Kidney epithelial cell (primary cell): ENCODE data around the gene STAP1. TPM values are rescaled to one million over a fixed set of nuclear protein-coding genes. Genes with fewer than 3 reads are reported as not detected.

Source experiments
- DNase-seq: peaks from one replicate; pipeline ENCODE4 v3.0.0-alpha.2; 2010; ENCODE audit warnings: low read depth
- H3K27me3 ChIP-seq: 2 replicates; pipeline ENCODE4 v1.6.0; 2011; ENCODE audit warnings: low read length; ENCODE audit not compliant: control insufficient read depth, insufficient read depth
- H3K36me3 ChIP-seq: 2 replicates; pipeline ENCODE4 v1.5.1; 2011; ENCODE audit warnings: low read length; ENCODE audit not compliant: control insufficient read depth, insufficient read depth
- H3K4me3 ChIP-seq: 2 replicates; pipeline ENCODE4 v1.5.1; 2011; ENCODE audit warnings: low read depth, mild to moderate bottlenecking, control low read depth, low read length
- total RNA-seq: library from RNA; depleted of rRNA; stranded (reverse); fragments of >200 nt; gene quantifications from 2 replicates; pipeline ENCODE4 v1.2.3, GENCODE V29; 2015
- TF ChIP-seq, protein P1 (sequence below): IDR thresholded peaks from 2 replicates; pipeline ENCODE4 v1.5.1; 2011; ENCODE audit warnings: mild to moderate bottlenecking, moderate library complexity, low read length, control low read depth, inconsistent platforms; ENCODE audit not compliant: insufficient read depth, poor library complexity, severe bottlenecking

STAP1 gene
- total RNA-seq, 1 donor from 2014 or later, result not detected

DNA sequence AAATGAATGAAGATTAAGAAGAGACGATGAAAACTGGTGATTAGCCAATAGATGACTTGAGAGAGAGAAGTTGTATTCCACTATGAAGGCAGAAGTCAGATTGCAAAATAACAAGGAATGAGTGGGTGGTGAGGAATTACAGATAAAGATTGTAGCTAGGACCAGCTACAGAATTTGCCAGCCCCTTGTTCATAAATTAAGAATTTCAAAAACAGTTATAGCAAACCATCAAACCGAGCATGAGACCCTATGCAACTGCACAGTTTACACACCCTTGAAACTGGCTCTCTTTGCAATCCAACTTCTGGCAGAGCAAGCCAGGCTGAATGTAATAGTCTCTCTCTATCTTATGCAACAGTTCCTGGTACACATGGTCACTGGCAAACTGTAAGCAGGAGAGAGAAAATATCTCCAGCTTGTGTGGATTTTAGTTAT is 35.2 kb downstream of the STAP1 start:
- TF ChIP-seq, protein P1, sequence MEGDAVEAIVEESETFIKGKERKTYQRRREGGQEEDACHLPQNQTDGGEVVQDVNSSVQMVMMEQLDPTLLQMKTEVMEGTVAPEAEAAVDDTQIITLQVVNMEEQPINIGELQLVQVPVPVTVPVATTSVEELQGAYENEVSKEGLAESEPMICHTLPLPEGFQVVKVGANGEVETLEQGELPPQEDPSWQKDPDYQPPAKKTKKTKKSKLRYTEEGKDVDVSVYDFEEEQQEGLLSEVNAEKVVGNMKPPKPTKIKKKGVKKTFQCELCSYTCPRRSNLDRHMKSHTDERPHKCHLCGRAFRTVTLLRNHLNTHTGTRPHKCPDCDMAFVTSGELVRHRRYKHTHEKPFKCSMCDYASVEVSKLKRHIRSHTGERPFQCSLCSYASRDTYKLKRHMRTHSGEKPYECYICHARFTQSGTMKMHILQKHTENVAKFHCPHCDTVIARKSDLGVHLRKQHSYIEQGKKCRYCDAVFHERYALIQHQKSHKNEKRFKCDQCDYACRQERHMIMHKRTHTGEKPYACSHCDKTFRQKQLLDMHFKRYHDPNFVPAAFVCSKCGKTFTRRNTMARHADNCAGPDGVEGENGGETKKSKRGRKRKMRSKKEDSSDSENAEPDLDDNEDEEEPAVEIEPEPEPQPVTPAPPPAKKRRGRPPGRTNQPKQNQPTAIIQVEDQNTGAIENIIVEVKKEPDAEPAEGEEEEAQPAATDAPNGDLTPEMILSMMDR, result no peak
- no peaks in the 10 kb centered on the region for H3K27me3 ChIP-seq
- H3K36me3 ChIP-seq, result no peaks in the 10 kb centered on the region
- no peak overlapping the region for H3K4me3 ChIP-seq
- DNase-seq, result no peak

DNA sequence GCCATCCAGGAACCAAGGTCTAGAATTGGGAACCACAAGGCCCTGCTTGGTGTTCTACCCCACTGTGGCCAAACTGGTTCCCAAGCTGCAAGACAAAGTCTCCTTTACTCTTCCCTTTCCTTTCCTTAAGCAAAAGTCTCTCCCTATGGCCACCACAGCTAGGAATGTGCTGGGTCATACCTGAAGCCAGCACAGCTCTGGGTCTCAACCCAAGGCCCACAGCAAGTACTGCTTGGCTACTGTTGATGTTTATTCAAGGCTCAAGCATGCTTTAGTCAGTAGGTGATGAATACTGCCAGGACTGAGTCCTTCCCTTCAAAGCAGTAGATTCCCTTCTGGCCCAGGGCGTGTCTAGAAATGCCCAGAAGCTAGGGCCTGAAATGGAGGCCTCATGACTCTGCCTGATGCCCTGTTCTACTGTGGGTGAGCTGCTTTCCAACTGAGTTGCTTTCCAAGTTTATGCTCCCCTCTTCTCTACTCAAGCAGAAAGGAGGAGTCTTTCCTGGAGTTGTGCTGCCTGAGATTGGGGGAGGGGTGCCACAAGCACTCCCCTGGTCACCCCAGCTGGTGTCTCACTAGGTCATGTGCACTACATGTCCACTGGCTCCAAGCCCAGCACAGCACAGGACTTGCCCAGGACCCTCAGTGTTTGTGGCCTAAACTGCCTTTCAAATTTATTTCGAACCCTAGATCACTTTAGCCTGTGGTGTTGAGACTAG is 44.9 kb downstream of the STAP1 start:
- TF ChIP-seq, protein P1, result no peak
- Histone ChIP-seq H3K36me3 (no peaks in the 10 kb centered on the region), H3K27me3 (no peaks in the 10 kb centered on the region), H3K4me3 (no peak overlapping the region)
- no peak for DNase-seq

DNA sequence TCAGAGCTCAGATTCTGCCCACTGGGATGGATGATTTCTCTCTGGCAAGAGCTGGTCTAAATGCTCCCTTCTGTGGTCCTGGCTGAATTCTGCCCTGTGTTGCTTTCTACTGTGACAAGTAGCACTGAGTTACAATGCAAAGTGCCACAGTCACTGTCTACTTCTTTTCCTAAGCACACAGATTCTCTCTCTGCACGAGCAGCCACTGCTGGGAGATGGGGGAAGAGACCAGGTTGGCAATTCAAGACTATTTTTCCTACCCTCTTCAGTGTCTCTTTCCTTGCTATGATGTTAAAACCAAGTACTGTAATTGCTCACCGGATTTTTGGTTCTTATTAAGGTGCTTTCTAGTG is 45.5 kb downstream of the STAP1 start:
- TF ChIP-seq, protein P1, result no peak
- H3K27me3 ChIP-seq, result no peaks in the 10 kb centered on the region
- H3K36me3 ChIP-seq, result no peaks in the 10 kb centered on the region
- no peak for DNase-seq
- no peak overlapping the region for H3K4me3 ChIP-seq

DNA sequence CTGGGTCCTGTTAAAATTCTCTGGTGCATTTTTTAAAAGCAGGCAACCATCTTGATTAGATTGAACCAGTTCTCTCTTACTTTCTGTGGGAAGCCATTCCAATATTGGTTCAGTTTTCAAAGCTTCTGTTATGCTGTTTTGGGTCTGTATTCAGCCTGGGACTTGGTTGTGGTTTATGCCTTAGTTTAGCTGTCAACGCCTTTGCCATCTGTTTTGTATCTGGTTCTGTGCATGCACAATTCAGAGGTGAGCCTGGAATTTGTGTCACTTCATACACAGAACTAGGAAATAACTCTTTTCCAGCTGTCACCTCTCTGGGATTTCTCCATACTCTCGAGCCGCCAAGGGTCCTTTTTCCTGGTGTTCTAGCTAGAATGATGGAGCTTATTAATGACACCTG is 46.2 kb downstream of the STAP1 start:
- Histone ChIP-seq H3K27me3 (no peaks in the 10 kb centered on the region), H3K36me3 (no peaks in the 10 kb centered on the region), H3K4me3 (no peak overlapping the region)
- TF ChIP-seq, protein P1, result no peak
- no peak for DNase-seq

DNA sequence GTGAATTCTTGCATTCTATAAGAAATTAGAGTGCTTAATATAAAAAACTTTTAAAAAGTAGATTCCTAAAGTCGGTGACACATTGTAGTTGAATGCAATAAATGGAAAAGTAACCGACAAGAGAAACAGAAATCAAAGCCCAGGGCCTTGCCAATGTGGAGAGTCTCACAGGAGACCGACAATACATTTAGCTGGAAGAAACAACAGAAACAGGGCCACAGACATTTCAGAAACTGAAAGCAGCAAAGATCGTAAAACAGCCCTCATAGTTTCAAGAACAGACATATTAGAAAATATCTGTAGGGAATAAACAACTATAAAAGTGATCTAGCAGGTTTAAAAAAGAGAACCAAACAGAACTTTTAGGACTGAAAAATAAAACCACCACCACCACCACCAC is 49.5 kb downstream of the STAP1 start:
- no peaks in the 10 kb centered on the region for H3K36me3 ChIP-seq
- no peaks in the 10 kb centered on the region for H3K27me3 ChIP-seq
- no peak overlapping the region for H3K4me3 ChIP-seq
- DNase-seq, result no peak
- TF ChIP-seq, protein P1, result no peak

DNA sequence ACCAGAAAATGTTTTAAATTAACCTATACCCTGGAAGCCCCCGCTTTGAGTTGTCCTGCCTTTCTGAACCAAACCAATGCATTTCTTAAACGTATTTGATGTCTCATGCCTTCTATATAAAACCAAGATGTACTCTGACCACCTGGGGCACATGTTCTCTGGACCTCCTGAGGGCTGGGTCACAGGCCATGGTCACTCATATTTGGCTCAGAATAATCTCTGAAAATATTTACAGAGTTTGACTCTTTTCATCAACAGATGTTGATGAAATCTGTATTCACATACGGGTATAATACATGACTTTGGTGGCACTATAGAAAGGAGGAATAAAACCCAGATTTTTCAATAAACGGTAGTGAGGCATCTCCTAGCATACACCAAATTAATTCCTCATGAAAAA is 55.7 kb downstream of the STAP1 start:
- no peaks in the 10 kb centered on the region for H3K27me3 ChIP-seq
- no peak overlapping the region for H3K4me3 ChIP-seq
- TF ChIP-seq, protein P1, result no peak
- DNase-seq, result no peak
- no peaks in the 10 kb centered on the region for H3K36me3 ChIP-seq
